Stimulated activated CD8-positive, alpha-beta memory T cell treated with anti-CD3 and anti-CD28 coated beads, Interleukin-15, amount 100 ng/mL, for 1 hour (primary cell): Measurements from ENCODE around the gene SPC25.
"Not testable (repeated sequence)": the region's sequence is repeated elsewhere in the genome, so short reads cannot be mapped to it uniquely, and the experiment has no call there.

Experiments
- DNase-seq: peaks from one replicate; pipeline ENCODE4 v3.0.0-alpha.2; 2020; ENCODE audit warnings: low read depth

SPC25 gene

GRCh38 chr2:168903888-168904287, 13.7 kb upstream of the SPC25 start:
- DNase-seq = no peak

- DNase-seq = no peak
Observed at GRCh38 chr2:168901003-168901402, 10.8 kb upstream of the SPC25 start, which contains the start of gene G6PC2. Gene G6PC2 (plus strand): TSS chr2:168901291. CDS start chr2:168901332, 41 bp downstream.

- no peak for DNase-seq
Observed at GRCh38 chr2:168897449-168897848, 7.2 kb upstream of the SPC25 start.

GRCh38 chr2:168896783-168897182, 6.6 kb upstream of the SPC25 start:
- no peak for DNase-seq

GRCh38 chr2:168895771-168896170, 5.5 kb upstream of the SPC25 start:
- no peak for DNase-seq

- no peak for DNase-seq
Observed at GRCh38 chr2:168894720-168895119, 4.5 kb upstream of the SPC25 start.

GRCh38 chr2:168894101-168894500, 3.9 kb upstream of the SPC25 start:
- no peak for DNase-seq

- no peak for DNase-seq
Observed at GRCh38 chr2:168892327-168892726, 2.1 kb upstream of the SPC25 start.

- no peak for DNase-seq
Observed at GRCh38 chr2:168889635-168890005, 610 bp downstream of the SPC25 start.

- DNase-seq = no peak
Observed at GRCh38 chr2:168884975-168885374, 5.3 kb downstream of the SPC25 start.

GRCh38 chr2:168882163-168882562, 8.1 kb downstream of the SPC25 start:
- not testable (repeated sequence) for DNase-seq

- no peak for DNase-seq
Observed at GRCh38 chr2:168874368-168875054, 15.7 kb downstream of the SPC25 start.

- not testable (repeated sequence) for DNase-seq
Observed at GRCh38 chr2:168870824-168871223, 19.4 kb downstream of the SPC25 start.

GRCh38 chr2:168870369-168870768, 19.9 kb downstream of the SPC25 start:
- not testable (repeated sequence) for DNase-seq

- DNase-seq = not testable (repeated sequence)
Observed at GRCh38 chr2:168867164-168867563, 23.1 kb downstream of the SPC25 start.

GRCh38 chr2:168858146-168858545, 32.1 kb downstream of the SPC25 start:
- DNase-seq = no peak

- no peak for DNase-seq
Observed at GRCh38 chr2:168855601-168856000, 34.6 kb downstream of the SPC25 start.

- DNase-seq = no peak
Observed at GRCh38 chr2:168854651-168855050, 35.6 kb downstream of the SPC25 start.

GRCh38 chr2:168853471-168853870, 36.8 kb downstream of the SPC25 start:
- no peak for DNase-seq

GRCh38 chr2:168852481-168852880, 37.7 kb downstream of the SPC25 start:
- no peak for DNase-seq

GRCh38 chr2:168851674-168852320, 38.4 kb downstream of the SPC25 start:
- DNase-seq = no peak

- DNase-seq = no peak
Observed at GRCh38 chr2:168850846-168851245, 39.4 kb downstream of the SPC25 start.

- no peak for DNase-seq
Observed at GRCh38 chr2:168849610-168850009, 40.6 kb downstream of the SPC25 start.

GRCh38 chr2:168848225-168848624, 42.0 kb downstream of the SPC25 start:
- no peak for DNase-seq
